ENCODE measurements around the gene FLNB. TPM values are rescaled to one million over a fixed set of nuclear protein-coding genes. Genes with fewer than 3 reads are reported as not detected.

FLNB gene, protein sequence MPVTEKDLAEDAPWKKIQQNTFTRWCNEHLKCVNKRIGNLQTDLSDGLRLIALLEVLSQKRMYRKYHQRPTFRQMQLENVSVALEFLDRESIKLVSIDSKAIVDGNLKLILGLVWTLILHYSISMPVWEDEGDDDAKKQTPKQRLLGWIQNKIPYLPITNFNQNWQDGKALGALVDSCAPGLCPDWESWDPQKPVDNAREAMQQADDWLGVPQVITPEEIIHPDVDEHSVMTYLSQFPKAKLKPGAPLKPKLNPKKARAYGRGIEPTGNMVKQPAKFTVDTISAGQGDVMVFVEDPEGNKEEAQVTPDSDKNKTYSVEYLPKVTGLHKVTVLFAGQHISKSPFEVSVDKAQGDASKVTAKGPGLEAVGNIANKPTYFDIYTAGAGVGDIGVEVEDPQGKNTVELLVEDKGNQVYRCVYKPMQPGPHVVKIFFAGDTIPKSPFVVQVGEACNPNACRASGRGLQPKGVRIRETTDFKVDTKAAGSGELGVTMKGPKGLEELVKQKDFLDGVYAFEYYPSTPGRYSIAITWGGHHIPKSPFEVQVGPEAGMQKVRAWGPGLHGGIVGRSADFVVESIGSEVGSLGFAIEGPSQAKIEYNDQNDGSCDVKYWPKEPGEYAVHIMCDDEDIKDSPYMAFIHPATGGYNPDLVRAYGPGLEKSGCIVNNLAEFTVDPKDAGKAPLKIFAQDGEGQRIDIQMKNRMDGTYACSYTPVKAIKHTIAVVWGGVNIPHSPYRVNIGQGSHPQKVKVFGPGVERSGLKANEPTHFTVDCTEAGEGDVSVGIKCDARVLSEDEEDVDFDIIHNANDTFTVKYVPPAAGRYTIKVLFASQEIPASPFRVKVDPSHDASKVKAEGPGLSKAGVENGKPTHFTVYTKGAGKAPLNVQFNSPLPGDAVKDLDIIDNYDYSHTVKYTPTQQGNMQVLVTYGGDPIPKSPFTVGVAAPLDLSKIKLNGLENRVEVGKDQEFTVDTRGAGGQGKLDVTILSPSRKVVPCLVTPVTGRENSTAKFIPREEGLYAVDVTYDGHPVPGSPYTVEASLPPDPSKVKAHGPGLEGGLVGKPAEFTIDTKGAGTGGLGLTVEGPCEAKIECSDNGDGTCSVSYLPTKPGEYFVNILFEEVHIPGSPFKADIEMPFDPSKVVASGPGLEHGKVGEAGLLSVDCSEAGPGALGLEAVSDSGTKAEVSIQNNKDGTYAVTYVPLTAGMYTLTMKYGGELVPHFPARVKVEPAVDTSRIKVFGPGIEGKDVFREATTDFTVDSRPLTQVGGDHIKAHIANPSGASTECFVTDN (N-terminal part only)
- total RNA-seq, result 217 and 288 TPM in 2 replicates

DNA sequence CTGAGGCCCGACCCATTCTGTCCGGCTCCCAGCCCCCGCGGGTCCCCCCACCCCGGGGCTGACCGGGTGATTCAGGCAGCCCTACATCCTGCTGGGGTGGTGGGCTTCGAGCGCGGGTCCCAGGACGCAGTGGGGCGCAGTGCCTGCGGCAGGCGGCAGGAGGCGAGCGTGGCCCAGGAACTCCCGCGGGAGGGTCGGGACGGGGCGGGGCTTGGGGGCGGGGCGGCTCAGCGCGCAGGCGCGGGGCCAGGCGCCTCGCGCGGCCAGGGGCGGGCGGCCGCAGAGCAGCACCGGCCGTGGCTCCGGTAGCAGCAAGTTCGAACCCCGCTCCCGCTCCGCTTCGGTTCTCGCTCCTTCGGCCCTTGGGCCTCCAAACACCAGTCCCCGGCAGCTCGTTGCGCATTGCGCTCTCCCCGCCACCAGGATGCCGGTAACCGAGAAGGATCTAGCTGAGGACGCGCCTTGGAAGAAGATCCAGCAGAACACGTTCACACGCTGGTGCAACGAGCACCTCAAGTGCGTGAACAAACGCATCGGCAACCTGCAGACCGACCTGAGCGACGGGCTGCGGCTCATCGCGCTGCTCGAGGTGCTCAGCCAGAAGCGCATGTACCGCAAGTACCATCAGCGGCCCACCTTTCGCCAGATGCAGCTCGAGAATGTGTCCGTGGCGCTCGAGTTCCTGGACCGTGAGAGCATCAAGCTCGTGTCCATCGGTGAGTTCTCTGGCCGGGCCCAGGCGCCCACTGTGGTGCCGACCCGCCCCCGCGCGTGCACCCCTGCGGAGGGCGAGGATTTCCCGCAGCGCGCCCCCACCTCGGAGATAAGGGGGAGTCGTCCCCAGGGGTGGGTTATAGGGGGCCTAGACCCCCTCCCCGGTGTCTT lies at the start of gene FLNB:
FLNB (plus strand) TSS at position 282 of the 885 bp plus-strand sequence; CDS start at position 425, 143 bp downstream.

DNA sequence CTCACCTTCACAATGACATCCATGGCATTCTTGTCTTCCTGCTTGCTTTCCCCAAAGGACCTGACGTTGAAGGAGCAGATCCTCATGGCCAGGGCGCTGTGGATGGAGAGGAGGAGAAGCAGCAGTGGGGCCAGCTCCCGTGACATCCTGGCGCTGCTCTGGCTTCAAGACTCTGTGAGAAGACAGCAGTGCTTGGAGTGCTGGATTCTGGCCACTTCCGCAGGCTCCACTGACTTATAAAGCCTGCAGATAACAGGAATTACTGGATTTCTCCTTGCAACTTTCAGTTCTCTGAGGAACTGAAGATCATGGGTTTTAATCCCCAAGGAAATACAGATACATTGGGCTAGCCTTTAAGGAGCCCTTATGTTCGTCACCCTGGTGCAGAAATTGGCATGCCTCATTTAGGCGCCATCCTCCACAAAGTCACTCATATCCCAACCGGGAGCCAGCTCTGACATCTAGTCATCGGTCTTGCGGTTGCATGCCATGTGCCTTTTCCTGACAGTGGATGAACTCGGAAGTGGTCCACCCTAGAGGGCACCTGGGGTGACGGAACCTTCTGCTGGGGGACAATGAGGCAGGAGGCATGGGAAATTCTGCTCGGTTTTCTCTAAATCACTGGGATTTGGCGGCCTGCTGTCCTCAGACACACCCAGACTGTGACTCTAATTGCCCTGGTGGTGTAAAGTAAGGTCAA lies 202.7 kb downstream of the FLNB start, which contains the start of gene DNASE1L3:
DNASE1L3 (minus strand) TSS at position 212 of the 700 bp plus-strand sequence; CDS start at position 146, 66 bp downstream.

Other genes starting within 250 kb of the FLNB start
- gene DNASE1L3, start 202.6 kb downstream of the FLNB start, total RNA-seq, result 1.7 and 8.7 TPM in 2 replicates
- 18.5 and 20.6 TPM in 2 replicates for gene ABHD6, start 229.4 kb downstream of the FLNB start, total RNA-seq

Measured in dermis lymphatic vessel endothelial cell (primary cell).